Midbrain (tissue), 1 donor: ENCODE results near the gene BRCA2.

Experiments
- DNase-seq: peaks from one replicate; lab custom pipeline; 2025; lab: John Stamatoyannopoulos, UW

The BRCA2 gene

DNA sequence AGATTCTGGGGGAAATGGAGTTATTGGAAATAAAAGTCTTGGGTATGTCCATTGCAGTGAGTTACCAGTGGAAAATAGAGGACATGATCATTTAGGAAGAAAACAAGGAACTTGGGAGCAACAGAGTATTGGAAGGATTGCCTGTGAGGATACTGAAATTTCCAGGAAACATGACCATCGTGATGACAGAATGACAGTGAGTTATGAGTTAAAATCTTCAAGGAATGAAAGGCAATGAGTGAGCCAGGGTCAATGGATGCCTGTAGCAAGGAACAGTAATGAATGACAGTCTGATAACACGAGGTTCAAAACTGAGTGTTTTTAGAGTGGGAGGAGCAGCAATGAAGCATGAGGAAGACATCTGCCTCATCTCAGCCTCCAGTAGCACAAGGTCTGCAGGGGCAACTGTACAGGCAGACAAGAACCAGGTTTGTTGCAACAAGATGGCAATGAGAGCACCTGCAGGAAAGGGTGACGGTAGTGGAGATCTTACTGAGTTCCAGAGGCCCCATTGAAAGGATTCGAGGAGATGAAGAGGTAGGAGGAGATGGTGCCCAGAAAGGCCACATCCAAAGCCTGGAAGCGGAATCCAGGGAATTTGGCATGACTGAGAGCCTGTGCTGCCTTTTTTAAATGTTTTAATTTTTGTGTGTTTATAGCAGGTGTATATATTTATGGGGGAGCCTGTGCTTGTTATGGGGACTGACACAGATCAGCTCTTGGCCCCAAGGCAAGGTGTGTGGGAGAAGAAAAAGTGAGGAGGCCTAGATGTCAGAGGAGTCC lies 68.7 kb downstream of the BRCA2 start:
- DNase-seq: no peak

GRCh38 chr13:32384702-32385101 lies 69.4 kb downstream of the BRCA2 start:
- no peak for DNase-seq

DNA sequence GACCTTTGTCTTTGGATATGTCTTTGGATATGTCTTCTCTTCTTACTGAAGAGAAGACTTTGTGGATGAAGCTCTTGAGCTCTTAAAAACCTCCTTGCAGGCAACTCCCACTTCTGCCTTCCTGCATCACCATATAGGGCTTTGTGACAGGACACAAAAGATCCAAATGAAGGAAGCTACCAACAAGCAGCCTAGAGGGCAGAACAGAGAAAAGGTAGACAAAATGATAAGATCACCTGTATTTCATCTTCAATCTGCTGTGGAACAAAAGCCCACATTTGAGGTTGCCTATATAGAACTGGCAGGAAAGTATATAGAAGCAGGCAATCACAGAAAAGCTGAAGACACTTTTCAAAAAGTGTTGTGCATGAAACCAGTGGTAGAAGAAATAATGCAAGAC lies 70.1 kb downstream of the BRCA2 start:
- DNase-seq: no peak

GRCh38 chr13:32390048-32390447 lies 74.7 kb downstream of the BRCA2 start:
- no peak for DNase-seq

GRCh38 chr13:32390484-32390883 lies 75.2 kb downstream of the BRCA2 start:
- DNase-seq: no peak

GRCh38 chr13:32391101-32391619 lies 75.9 kb downstream of the BRCA2 start:
- no peak for DNase-seq

GRCh38 chr13:32403108-32403507 lies 87.8 kb downstream of the BRCA2 start:
- no peak for DNase-seq

DNA sequence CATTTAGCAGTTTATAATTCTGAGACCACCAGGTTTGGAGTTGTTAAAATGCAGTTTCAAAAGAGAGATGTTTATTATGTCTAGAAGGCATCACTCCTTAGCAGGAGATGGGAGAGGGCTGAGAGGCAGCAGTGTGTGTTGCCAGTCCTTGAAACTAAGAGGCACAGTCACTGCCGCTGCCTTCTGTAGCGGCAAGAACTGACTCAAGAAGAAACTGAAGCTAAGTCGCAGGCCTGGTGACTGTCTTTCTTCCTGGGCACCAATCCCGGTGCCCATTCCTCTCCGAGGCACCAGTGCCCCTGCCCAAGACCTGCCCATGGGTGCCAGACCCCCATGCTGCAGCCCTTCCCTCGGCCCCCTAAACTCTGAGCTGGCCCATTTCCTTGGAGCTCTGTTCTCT lies 92.5 kb downstream of the BRCA2 start:
- DNase-seq: no peak

DNA sequence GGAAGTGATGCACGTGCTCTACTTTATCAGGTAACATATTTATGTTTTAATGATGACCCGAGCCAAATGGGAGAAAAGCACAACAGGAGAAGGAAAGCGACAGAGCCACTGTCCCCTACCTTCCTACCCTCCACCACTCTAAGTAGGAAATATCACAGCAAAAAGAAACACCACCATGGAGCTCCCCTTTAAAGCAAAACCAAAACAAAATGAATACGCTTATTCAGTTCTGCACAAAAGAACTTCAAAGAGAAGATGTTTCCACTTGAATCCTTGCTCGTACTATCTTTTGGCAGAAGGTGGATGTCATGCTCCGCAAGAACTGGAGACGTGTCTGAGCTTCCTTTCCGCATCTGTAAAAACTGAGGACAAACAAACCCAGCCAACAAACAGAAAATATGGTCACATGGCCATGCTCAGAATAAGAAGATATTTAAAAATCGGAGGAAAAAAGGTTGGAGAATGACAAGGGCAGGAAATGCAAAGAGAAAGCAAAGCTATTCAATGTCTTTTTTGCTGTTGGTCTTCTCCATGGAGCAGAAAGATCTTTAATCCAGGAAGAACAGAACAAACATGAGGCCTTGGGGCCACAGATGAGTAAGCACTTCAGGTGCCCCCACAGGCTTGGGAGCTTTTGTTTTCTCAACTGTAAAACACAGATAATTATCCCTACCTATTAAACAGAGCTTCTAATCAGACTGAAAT lies 93.1 kb downstream of the BRCA2 start:
- DNase-seq: no peak

DNA sequence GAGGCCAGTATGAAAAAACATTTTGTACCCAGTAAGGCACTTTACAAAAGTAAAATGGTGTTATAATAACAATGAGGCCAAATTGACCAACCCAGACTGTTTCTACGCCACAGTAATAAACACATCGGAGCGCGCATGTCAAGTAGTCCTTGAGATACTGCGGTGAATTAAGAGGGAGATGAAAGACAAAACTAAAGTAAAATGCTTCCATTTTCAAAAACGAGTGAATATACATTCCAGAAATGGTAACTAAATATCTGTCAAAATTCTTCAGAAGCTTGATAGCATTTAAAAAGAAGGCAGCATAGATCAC lies 93.6 kb downstream of the BRCA2 start:
- DNase-seq: no peak

- peak; percentile 35 for DNase-seq
Observed at GRCh38 chr13:32409561-32410421, 94.5 kb downstream of the BRCA2 start.

- no peak for DNase-seq
Observed at GRCh38 chr13:32413284-32413683, 98.0 kb downstream of the BRCA2 start.

- no peak for DNase-seq
Observed at GRCh38 chr13:32414580-32414979, 99.3 kb downstream of the BRCA2 start.

DNA sequence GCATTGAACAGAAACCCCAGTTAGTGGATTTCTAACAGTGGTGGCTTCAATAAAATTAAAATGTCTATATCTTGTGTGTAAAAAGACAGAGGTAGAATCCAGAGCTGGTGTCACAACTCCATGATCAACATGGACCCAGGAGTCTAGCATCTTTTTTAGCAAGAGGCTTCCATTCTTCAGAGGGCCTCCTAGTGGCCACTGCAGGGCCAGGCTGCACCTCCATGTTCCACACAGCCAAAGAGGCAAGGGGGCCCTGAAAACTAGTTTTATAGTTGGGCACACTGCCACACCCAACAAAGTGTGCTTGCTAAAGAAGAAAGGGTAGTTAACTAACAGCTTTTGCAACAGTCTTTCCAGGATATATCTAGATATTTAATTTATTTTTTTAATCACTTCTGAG lies 99.7 kb downstream of the BRCA2 start:
- no peak for DNase-seq

- DNase-seq: no peak
Observed at GRCh38 chr13:32417995-32418394, 102.7 kb downstream of the BRCA2 start.

DNA sequence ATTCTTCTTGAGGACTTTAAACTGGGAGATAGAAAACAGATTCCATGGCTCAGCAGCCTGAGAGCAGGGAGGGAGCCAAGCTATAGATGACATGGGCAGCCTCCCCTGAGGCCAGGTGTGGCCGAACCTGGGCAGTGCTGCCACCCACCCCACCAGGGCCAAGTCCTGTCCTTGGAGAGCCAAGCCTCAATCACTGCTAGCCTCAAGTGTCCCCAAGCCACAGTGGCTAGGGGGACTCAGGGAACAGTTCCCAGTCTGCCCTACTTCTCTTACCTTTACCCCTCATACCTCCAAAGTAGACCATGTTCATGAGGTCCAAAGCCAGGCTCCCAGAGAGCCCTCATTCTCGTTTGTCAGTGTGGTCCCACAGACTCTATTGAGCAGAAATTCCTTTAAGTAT lies 104.6 kb downstream of the BRCA2 start:
- no peak for DNase-seq

DNA sequence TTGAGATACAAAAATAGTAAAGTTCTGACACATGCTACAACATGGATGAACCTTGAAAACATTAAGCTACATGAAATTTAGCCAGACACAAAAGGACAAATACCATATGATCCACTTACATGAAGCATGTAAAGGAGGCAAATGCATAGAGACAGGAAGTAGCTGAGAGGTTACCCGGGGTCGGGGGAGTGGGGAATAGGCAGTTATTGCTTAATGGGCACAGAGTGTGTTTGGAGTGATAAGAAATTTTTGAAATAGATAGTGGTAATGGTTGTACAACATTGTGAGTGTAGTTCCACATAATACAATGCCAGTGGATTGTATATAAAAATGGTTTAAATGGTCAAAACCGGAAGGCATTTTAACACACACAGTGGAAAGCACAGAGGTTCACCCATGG lies 108.3 kb downstream of the BRCA2 start:
- DNase-seq: no peak

- no peak for DNase-seq
Observed at GRCh38 chr13:32425158-32425557, 109.8 kb downstream of the BRCA2 start.

GRCh38 chr13:32426191-32426989 lies 111.1 kb downstream of the BRCA2 start:
- DNase-seq: peak; percentile 35

DNA sequence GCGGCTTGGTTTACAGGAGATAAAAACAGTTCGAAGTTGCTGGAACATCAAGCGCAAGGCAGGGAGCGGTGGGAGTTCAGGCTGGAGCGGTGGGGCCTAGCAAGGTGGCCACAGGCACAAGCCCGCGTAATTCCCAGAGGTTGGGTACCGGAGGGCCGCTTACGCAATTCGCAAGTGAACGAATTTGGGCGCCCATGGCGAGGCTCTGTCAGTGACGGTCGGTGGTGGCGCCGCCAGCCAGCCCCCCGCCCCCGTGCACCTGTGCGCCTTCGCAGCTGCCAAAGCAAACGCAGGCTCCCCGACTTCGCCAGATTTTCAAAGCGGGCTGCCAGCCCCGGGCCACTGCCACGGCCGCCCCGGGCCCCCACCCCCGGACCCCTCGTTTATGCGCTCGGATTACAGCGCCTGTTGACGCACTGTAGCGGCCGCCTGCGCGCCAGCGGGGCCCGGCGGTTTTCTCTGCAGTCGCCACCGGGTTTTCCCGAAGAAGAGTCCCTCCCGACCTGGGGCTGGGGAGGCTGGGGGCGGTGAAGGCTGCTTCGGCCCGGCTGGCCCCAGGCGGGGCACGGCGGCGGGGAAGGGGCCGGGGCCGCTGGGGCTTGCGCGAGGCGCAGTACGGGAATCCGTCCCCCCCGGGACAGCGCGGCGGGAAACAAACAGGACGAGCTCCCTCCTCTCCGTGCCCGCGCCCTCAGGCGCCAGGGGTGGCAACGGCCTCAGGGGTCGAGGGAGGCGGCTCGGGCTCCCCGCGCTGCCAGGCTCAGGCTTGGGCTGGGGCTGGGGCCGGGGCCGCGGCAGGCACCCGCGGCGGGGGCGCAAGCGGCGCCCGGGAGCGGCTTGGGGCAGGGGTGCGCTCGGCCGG lies 111.9 kb downstream of the BRCA2 start:
- peak; percentile 24 for DNase-seq
